Measurements from ENCODE around the gene CYP4B1.
"Not testable (repeated sequence)": the region's sequence is repeated elsewhere in the genome, so short reads cannot be mapped to it uniquely, and the experiment has no call there.

Gene CYP4B1

DNA sequence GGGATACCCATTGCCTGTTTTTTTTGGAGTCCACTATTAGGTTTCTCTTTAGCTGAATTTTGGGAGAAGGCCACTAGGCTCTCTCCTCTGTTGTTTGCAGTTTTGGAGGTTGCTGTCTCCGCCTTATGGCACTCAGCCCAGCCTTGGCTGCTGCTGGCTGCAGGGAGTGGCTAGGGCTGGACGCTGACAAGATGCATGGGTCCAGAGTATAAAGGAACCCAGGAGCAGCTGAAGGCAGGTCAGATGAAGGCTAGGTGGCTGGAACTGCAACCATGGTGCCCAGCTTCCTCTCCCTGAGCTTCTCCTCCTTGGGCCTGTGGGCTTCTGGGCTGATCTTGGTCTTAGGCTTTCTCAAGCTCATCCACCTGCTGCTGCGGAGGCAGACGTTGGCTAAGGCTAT is at the start of gene CYP4B1:
TSS of gene CYP4B1 (plus strand) at position 237 of the 400 bp plus-strand sequence. CDS start at position 273, 36 bp downstream.
- DNase-seq = no peak

DNA sequence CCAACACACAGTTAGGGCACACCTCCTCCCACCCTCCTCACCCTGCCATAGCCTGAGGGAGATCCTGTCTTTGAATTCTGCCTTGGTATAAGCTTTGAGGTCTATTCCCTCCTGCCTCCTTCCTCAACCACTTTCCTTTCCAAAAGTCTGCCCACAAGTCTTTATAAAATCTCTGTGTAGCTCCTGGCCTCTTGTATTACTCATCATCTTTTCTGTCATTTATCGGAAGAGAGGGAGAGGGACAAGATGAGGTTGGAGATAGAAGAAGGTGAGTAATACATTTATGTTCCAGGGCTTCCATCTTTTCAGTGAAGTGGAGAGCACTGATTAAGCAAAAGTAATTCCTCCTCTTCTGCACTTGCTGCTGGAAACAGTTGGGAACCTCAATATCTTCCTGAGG is 49.4 kb upstream of the CYP4B1 start:
- DNase-seq = no peak

DNA sequence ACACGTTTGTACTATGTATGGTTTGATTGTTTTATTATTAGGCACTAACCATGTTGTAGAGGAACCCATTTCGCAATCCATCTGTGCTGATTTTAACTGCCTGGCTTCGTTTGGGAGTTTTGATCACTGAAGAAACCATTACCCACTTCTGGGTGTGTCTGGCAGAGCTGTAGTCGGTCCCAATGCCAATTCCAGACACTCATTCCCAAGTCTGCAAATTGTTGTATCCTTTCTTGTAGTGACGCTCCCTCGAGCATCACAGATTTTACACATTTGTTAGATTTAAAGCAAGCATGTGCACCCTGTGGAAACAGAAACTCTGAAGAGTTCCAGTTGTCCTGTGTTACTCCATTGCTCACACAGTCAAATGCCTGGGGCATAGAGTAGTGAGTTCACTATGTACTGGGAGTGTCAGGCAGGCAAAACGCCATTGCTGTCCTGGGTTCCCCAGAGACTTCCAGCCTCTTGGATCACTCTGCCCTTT is 48.9 kb upstream of the CYP4B1 start:
- no peak for DNase-seq

DNA sequence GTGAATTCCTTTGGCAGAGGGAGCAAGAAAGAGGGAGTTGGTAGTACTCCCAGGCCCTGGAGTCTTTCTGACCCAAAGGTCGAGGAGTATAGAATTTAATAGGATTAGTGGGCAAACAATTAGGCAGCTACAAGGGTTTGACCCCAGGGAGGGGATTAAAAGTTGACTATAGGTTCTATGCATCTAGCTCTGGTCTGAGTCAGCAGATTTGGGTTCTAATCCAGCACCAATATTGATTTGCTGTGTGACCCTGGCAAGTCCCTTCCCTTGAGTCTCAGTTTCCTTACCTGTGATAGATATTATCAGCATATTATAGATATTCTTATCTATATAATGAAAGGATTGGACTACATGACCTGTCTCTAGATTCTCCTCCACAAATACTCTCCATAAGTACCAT is 44.9 kb upstream of the CYP4B1 start:
- DNase-seq = peak; percentile 36

DNA sequence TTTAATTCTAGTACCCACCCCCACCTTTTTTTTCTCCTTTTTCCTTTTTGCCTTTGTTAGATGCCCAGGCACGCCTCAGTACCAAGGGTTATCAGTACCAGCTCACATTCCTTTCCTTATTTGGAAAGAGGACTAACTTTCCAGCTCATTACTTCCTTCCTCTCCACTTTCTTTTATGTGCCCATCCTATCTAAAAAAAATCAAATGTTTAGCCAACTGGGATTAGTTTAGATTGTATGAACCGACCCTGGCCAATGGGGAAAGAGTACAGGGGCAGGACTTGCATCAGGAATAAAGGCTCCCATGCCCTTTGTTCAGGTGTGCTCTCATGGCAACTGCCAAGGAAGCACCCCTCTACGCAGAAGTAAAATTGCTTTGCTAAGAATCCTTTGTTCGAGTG is 44.1 kb upstream of the CYP4B1 start:
- not testable (repeated sequence) for DNase-seq

DNA sequence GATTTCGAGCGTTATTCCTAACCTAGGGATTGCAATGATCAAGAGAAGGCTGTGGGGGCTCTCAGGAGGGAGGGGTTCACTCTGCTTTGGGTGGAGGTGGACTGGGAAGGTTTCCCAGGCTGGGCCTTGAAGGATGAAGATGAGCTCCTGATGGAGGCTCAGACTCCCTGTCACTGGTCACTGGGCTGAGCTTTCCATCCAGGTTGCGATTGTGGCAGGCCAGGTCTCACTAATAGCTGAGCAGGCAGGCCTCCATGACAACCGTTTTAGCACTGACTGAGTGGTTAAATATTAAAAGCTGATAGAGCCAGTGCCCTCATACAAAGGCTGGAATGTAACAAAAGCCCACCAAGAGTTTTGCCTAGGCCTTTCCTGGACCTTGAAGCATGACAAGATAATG is 43.7 kb upstream of the CYP4B1 start:
- DNase-seq = no peak

DNA sequence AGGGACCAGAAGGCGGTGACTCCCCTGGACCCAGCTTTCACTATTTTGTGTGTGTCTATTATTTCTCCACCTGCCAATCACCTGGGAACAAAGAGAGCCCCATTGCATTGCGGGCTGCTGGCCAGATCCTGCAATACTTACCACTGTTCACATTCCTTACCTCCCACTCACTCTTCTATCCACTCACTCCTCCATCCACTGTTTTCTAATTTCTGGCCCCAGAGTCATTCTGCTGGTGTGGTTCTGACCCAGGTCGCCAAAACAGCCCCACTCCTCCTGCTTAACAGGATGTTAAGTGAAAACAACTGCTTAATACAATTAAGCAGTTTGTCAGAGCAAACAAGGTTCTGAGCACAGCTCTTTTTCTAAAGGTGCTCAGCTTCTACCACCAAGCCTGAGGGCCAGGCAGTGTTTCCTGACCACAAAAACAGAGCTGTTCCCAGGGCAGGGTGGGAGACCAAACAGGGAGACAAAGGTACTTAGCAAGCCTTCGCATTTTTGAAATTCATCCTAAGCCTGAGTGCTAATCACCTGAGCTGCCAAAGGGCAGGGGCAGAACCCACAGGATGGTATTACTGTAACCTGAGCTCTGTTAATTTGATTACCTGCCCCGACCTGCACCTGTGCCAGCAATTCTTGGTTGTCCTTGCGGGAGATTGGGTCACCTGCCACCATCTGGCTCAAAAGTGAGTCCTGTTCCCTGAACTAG is 41.4 kb upstream of the CYP4B1 start:
- peak; percentile 63 for DNase-seq

DNA sequence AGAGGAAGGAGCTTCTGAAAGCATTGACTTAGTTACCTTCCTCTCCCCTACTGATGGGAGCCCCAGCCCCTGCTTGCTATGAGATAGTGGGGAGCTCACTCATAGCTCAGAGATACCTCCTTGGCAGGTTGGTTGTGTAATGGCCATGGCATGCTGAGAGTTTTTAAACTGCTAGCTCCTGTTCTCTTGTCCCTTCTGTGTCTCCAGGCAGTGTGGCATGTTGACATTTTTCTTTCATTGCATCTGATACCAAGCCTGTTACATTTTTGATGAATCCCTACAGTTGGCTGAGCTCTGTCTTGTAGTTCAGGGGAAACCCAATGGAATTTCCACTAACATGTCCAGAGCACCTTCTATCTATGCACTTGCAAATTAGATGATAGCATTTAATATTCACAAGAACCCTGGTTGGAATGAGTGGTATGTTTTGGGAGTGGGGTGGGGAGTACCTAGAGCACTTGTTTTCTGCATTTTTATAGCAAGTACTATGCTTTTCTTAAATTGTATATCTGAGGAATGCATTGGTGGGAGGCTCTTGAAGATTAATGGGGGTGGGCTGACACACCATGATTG is 40.8 kb upstream of the CYP4B1 start:
- DNase-seq = no peak

DNA sequence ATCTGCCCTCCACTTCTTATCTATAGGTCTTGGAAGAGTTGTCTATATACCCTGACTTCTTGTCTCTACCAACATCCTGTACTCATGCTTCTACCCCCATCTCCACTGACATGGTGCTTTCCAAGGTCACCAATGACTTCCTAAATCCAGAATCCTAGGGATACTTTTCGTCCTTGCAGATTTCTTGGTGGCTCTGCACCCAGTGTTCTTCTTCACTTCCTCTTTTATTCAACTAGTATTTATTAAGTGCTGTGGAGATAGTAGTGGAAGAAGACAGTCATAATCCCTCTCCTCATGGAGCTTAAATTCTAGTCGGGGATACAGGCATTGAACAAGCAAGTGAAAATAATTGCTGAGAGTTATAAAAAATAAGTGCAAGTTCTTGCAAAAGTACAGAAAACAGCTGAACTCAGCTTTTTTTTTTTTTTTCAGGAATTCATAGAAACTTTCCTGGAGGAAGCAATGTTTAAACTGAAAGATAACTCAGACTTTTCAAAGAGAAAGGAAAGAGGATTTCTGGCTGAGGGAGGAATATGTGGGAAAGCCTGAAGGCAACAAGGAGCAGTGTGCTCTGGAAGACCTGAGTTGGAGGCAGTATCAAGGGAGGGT is 38.2 kb upstream of the CYP4B1 start:
- DNase-seq = no peak

DNA sequence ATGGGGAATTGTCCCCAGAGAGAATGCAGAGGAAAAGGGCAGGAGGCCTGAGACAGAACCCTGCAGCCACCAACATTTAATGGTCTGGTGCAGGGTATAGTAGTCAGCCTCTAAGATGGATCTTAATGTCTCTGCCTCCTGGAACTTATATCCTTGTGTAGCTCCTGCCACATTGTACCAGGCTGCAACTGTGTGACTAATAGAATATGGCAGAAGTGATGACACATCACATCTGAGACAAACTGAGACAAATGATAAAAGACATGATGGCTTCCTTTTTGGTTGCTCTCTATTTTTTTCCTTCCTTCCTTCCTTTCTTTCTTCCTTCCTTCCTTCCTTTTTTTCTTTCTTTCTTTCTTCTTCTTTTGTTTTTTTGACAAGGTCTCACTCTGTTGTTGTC is 37.1 kb upstream of the CYP4B1 start:
- no peak for DNase-seq

DNA sequence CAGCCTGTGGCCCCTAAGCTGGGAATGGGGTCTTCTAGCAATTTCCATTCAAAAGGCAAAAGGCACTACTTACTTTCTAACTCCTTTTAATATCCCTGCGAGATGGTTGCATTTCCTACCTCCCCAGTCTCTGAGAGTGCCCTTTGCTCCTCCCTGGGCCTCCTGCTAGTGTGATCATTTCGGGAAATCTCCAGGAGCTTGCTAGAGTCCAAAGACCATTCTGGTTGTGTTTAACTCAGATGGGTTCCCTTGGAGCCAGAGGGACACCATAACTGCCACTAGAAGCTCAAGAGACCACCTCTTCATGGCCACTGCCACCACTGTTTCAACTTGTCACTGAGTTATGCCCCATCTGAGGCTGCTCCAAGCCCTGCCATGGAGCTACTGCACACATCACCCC is 34.4 kb upstream of the CYP4B1 start:
- DNase-seq = no peak

DNA sequence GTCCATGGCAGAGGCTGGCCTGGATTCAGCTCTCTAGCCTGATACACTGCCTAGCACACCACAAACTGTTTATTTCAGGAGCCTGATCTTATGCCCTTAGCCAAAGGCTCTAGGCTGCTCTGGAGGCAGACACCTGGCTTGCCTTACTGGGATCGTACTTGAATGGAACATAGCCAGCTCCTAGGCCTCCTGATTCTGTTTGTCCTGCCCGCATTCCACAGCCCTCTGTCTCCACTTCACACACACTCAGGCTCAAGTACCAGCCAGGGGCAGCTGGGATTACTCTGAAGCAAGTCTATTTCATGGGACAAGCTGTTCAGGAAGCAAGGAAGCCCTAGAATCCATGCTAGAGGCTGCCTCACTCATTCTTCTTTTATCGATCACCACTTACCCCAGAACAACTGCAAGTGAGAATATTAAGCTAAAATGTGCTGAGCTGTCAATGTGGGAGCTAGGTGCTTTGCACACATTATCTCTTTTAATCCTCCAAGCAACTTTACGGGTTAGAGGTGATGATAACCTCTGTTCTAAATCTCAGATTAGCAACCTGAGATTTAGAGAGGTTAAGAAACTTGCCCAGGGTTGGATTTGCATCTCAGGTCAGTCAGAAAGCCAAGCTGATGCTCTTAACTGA is 31.1 kb upstream of the CYP4B1 start:
- peak; percentile 78 for DNase-seq

DNA sequence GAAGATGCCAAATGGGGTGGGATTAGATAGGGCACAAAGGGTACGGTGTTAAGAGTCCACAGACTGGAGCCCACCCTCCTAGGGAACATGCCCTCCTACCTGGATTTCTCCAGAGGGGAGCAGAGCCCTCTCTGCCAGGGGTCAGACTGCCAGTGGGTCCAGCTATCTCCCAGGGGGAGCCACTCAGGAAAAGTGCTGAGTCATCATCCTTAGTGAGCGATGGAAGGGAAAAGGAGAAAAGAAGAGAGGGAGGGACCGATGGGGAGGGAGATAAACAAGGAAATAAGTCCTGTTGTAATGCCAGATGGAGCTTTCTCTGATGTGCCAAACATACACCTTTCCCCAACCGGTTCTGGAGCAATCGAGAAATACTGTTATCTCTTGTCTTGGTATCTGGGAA is 30.4 kb upstream of the CYP4B1 start:
- DNase-seq = peak; percentile 36

DNA sequence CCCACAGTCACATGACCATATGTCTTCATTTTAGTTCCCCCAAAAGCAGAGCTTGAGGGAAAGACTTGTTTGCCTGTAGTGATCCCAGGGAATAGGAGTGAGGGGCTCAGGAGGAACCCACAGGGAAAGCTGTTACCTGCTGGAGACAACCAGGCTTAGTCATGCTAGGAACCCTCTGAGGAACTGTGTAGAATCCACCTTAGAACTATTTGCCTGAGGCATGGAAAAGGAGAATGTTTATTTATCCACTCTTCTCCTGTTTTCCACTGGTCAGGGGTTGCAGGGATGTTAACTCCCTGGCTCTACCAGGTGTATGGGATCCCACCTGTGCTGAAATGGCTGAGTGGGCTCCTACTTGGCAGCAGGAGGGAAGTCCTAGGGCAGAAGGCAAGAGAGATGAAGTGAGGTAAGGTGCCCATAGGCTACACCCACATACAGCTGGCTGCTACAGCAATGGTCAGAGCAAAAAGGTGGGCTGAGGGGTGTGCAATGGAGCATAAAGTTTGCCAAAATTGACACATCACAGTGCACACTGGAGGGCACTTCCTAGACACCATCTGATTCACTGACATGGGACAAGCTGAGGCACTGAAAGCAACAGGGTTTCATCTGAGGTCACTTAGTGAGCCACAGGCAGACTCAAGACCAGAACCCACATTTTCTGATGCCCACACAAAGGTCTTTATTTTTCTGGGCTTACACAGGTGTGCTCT is 29.7 kb upstream of the CYP4B1 start:
- no peak for DNase-seq

DNA sequence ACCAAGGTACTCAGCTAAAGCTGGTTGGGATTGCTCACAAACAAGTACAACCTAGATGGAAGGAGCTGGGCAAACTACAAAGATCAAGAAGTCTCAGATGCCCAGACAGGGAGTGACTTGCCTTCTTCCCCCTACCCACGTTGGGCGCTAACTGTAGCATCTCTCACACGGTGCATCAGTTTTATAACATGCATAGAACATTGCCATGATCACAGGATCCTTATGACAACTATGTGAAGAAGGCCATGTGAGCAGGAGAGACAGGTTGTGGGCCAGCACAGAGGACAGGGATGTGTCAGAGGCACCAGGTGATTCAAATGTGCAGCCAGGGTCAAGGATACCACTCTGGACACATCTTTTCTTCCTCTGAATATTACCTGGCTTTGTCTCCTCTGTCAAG is 28.3 kb upstream of the CYP4B1 start:
- DNase-seq = no peak

DNA sequence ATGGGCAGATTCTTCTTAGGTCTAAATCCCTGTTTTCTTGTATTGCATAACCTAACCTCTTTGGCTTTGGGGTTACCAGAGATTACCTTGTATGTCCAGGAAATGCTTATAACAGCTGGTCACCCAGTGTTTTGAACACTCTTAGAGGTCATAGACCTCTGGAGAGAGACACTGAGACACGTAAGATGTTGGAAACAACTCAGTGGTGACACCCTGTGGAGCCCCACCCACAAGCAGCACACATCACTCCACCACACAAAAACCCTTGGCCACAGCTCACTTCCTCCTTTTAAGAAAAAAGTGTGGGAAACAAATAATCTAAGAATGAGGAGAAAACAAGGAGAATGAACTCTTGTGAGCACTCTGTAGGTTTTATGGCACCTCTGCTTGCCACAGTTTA is 26.3 kb upstream of the CYP4B1 start:
- no peak for DNase-seq

DNA sequence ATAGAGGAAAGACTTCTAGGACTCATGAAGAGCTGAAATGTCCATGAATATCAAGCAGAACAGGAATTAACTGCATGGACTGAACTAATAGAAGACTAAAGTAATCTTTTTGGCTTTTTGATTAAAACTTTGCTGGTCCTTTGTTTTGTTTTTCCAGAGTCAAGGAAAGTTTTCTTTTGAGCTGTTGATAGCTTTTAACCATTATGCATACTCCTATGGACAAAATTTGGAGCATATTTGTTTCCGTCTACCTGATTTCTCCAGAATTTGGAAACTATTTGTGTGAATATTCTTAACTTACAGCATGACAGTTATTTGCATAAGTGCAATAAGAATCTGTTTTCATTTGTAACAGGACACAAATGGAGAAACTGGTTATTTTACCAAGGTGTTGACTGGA is 24.5 kb upstream of the CYP4B1 start:
- DNase-seq = no peak

DNA sequence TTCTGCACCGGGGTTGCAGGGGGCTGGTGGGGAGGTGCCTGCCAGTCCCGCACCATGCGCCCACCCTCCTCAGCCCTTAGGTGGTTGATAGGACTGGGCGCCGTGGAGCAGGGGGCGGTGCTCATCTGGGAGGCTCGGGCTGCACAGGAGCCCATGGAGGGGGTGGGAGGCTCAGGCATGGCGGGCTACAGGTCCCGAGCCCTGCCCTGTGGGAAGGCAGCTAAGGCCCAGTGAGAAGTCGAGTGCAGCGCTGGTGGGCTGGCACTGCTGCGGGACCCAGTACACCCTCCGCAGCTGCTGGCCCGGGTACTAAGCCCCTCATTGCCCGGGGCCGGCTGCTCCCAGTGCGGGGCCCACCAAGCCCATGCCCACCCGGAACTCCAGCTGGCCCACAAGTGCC is 20.4 kb upstream of the CYP4B1 start:
- not testable (repeated sequence) for DNase-seq

DNA sequence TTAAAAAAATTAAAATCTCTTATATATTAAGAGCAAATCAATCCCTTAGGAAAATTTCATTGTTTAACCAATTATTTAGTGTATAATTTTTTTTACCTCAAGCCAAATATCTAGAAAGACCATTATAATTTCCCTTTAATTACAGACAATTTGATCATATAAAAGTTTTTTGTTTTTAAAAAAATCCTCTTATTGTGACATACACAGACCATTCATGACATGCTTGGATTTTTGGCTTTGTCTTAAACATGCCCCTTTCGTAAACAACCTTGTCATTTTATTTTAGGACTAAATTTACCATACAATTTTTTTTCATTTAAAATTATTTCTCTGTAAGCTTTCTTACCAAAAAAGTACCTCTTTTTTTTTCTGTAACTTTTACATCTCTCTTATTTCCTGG is 14.2 kb upstream of the CYP4B1 start:
- no peak for DNase-seq

DNA sequence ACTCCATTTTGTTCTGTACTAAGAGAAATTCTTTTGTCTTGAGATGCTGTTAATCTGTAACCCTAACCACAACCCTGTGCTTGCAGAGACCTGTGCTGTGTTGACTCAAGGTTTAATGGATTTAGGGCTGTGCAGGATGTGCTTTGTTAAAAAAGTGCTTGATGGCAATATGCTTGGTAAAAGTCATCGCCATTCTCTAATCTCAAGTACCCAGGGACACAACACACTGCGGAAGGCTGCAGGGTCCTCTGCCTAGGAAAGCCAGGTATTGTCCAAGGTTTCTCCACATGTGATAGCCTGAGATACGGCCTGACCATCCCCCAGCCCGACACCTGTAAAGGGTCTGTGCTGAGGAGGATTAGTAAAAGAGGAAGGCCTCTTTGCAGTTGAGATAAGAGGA is 10.2 kb upstream of the CYP4B1 start:
- DNase-seq = peak; percentile 20

DNA sequence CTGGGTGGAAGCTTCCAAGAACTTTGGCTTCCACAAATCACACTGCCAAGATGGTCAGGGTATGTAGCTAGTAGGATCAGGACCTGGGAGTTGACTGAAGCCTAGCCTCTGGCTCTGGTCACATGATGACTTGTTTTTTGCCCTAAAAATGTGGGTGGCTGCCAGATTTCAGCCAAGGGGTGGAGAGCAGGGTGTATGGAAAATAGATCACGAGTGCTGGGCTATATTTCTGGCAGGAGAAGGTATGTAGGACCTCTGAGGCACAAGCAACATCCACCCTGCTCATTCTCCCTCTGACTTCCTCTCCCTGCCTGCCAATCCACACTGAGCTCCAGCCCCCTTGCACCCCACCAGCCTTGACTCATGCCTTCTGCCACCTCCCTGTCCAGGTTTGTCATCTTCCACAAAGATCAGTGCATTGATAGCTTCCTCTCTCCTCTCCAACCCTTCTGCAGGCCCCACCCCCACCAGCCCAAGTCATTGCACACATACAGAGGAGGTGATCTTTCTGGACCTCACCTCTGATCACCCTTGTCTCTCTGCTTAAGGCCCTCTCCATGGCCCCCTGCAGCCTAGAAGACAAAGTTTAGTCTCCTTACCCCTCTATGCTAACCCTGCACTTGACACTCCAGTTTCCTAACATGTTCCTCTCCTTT is 8.3 kb upstream of the CYP4B1 start:
- DNase-seq = no peak

DNA sequence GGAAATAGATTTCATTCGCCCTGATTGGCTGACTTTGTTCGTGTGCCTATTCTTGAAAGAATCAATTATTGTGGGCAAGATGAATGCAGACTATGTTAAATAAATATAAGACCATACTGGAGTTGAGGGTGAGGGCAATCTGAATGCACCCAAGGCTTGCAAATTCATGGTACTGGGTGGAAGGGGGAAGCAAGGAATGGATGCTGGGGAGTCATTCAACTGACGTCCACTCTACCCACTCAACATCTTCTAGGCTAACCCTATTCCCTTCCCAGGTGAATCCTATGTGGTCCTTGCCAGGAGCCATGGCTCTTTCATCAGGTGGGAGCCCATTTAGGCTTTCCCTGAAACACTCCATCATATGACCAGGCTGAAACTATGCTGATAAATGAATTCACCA is 5.7 kb upstream of the CYP4B1 start:
- no peak for DNase-seq
